GM12878 (cell line): ENCODE data around the gene ALOXE3. TPM values are rescaled to one million over a fixed set of nuclear protein-coding genes. Genes with fewer than 3 reads are reported as not detected.

Experiments used
- ATAC-seq: fragments of 200-7000 bp; cut with Tn5 transposase; 3 replicates; pipeline ENCODE4 v1.9.1; 2020; ENCODE audit warnings: mild to moderate bottlenecking, moderate library complexity
- BruUV-seq: library from RNA; stranded (reverse); fragments of 400-500 nt; replicated peaks from 2 replicates; lab custom pipeline; 2021; lab: Mats Ljungman, UMichigan
- CTCF ChIA-PET: fragments of 300-600 bp; sonication (Branson Sonifier 250); formaldehyde crosslinking; extraction: SDS; loops from one replicate; lab custom pipeline; 2021; ENCODE audit warnings: inconsistent platforms; lab: Yijun Ruan, JAX
- POLR2A ChIA-PET: fragments of 350-600 bp; formaldehyde crosslinking; extraction: SDS; loops from one replicate; lab custom pipeline; 2021; ENCODE audit warnings: inconsistent platforms; lab: Charles Lee
- RAD21 ChIA-PET: fragments of 300-600 bp; sonication (Branson Sonifier 250); formaldehyde crosslinking; loops from one replicate; lab custom pipeline; 2023; ENCODE audit warnings: antibody characterized with exemption; ENCODE audit not compliant: unreplicated experiment; lab: Charles Lee
- SMC1A ChIA-PET: fragments of 300-600 bp; sonication (Branson Sonifier 250); formaldehyde crosslinking; loops from one replicate; lab custom pipeline; 2023; ENCODE audit not compliant: unreplicated experiment, uncharacterized antibody; lab: Charles Lee
- DNase-seq: peaks from one replicate; pipeline ENCODE4 v3.0.0-alpha.2; 2011; ENCODE audit warnings: low read depth, low spot score
- FAIRE-seq: peaks from 3 replicates; lab custom pipeline; 2011; peaks lifted over from hg19 to GRCh38; lab: Jason Lieb, UNC
- H2AFZ ChIP-seq: 2 replicates; pipeline ENCODE4 v1.6.0; 2011; ENCODE audit warnings: low read depth, low read length, control low read depth; ENCODE audit not compliant: control insufficient read depth
- H3K27ac ChIP-seq: 2 replicates; pipeline ENCODE4 v1.5.1; 2011; ENCODE audit warnings: control low read depth; ENCODE audit not compliant: control insufficient read depth, insufficient read depth
- H3K27me3 ChIP-seq, 2 experiments: replicated peaks in 1 of 2; 2 replicates each; pipeline versions ENCODE4 v1.6.0 to v1.6.1; 2011; ENCODE audit warnings: low read length in 1 of 2; ENCODE audit not compliant: control insufficient read depth in 2 of 2, insufficient read depth in 2 of 2
- H3K36me3 ChIP-seq, 2 experiments: 2 replicates each; pipeline ENCODE4 v1.5.1; 2011; ENCODE audit warnings: low read length in 1 of 2; ENCODE audit not compliant: control insufficient read depth in 2 of 2, insufficient read depth in 2 of 2
- H3K4me1 ChIP-seq: 2 replicates; pipeline ENCODE4 v1.6.1; 2011; ENCODE audit warnings: mild to moderate bottlenecking, low read length, moderate library complexity, mixed read lengths; ENCODE audit not compliant: control insufficient read depth, insufficient read depth
- H3K4me2 ChIP-seq: 2 replicates; pipeline ENCODE4 v1.6.0; 2011; ENCODE audit warnings: control low read depth; ENCODE audit not compliant: control insufficient read depth, insufficient read depth
- H3K4me3 ChIP-seq: fragments of 200-600 bp; sonication (generic); 2 replicates; pipeline ENCODE4 v1.5.1; 2016
- H3K79me2 ChIP-seq: 2 replicates; pipeline ENCODE4 v1.6.0; 2011; ENCODE audit warnings: low read length; ENCODE audit not compliant: control insufficient read depth, insufficient read depth
- H3K9ac ChIP-seq: 2 replicates; pipeline ENCODE4 v1.8.0; 2011; ENCODE audit warnings: low read length, control low read depth, mixed read lengths; ENCODE audit not compliant: control insufficient read depth, insufficient read depth
- H3K9me3 ChIP-seq: replicated peaks from 3 replicates; pipeline ENCODE4 v1.5.1; 2011; ENCODE audit warnings: mild to moderate bottlenecking, low read length; ENCODE audit not compliant: control insufficient read depth, insufficient read depth
- H4K20me1 ChIP-seq: 2 replicates; pipeline ENCODE4 v1.6.0; 2011; ENCODE audit not compliant: control insufficient read depth, insufficient read depth
- CBFB ChIP-seq: IDR thresholded peaks from 2 replicates; pipeline ENCODE4 v1.6.1; 2016; ENCODE audit warnings: antibody characterized with exemption, low read depth
- ESRRA ChIP-seq: IDR thresholded peaks from 2 replicates; pipeline ENCODE4 v1.6.1; 2012; ENCODE audit warnings: mild to moderate bottlenecking, low read length, improper control_type of control experiment
- IRF5 ChIP-seq: fragments of 450-650 bp; IDR thresholded peaks from 2 replicates; pipeline ENCODE4 v1.6.1; 2017; ENCODE audit warnings: borderline replicate concordance
- KDM1A ChIP-seq: fragments of 200-600 bp; sonication (generic); IDR thresholded peaks from 2 replicates; pipeline ENCODE4 v1.6.1; 2016; ENCODE audit warnings: borderline replicate concordance
- KLF5 ChIP-seq: fragments of 450-650 bp; IDR thresholded peaks from 2 replicates; pipeline ENCODE4 v1.6.1; 2014; ENCODE audit warnings: mild to moderate bottlenecking; ENCODE audit not compliant: partially characterized antibody
- MYB ChIP-seq: fragments of 150-350 bp; IDR thresholded peaks from 2 replicates; pipeline ENCODE4 v1.6.1; 2014; ENCODE audit warnings: mild to moderate bottlenecking, low read depth, low read length, borderline replicate concordance
- NFYA ChIP-seq: IDR thresholded peaks from 2 replicates; pipeline ENCODE4 v1.6.1; 2011; ENCODE audit warnings: low read depth, mild to moderate bottlenecking, low read length, improper control_type of control experiment, borderline replicate concordance
- NR2C1 ChIP-seq: fragments of 450-650 bp; IDR thresholded peaks from 2 replicates; pipeline ENCODE4 v1.6.1; 2017; ENCODE audit warnings: antibody characterized with exemption, mild to moderate bottlenecking, moderate library complexity
- PAX8 ChIP-seq: fragments of 450-650 bp; IDR thresholded peaks from 2 replicates; pipeline ENCODE4 v1.6.1; 2017; ENCODE audit warnings: mild to moderate bottlenecking, moderate library complexity
- POLR2AphosphoS5 ChIP-seq: IDR thresholded peaks from 2 replicates; pipeline ENCODE4 v1.6.1; 2011; ENCODE audit warnings: mild to moderate bottlenecking, low read length, inconsistent platforms
- SMARCA5 ChIP-seq: fragments of 450-650 bp; IDR thresholded peaks from 2 replicates; pipeline ENCODE4 v1.6.1; 2017; ENCODE audit warnings: mild to moderate bottlenecking
- SREBF2 ChIP-seq: IDR thresholded peaks from 2 replicates; pipeline ENCODE4 v1.6.1; 2012; ENCODE audit warnings: mild to moderate bottlenecking, low read length
- TAF1 ChIP-seq: IDR thresholded peaks from 2 replicates; pipeline ENCODE4 v1.6.1; 2011; ENCODE audit warnings: mild to moderate bottlenecking, low read depth, low read length, borderline replicate concordance
- USF2 ChIP-seq: IDR thresholded peaks from 2 replicates; pipeline ENCODE4 v1.6.1; 2011; ENCODE audit warnings: low read depth, low read length, improper control_type of control experiment, borderline replicate concordance
- ZBED1 ChIP-seq: IDR thresholded peaks from 2 replicates; pipeline ENCODE4 v1.6.1; 2016; ENCODE audit warnings: borderline replicate concordance
- ZNF207 ChIP-seq: fragments of 450-650 bp; IDR thresholded peaks from 2 replicates; pipeline ENCODE4 v1.6.1; 2014; ENCODE audit warnings: antibody characterized with exemption, mild to moderate bottlenecking, borderline replicate concordance
- WGBS: methylation state at CpG from one replicate; pipeline ENCODE4 v1.1.6; 2016; ENCODE audit warnings: low lambda C conversion rate; ENCODE audit not compliant: insufficient replicate concordance, insufficient coverage; ENCODE audit errors: missing lambda C conversion rate; 5-methylcytosine and 5-hydroxymethylcytosine counted together
- in situ Hi-C: fragments of 300-500 bp; cut with MboI; formaldehyde crosslinking; loops from 9 replicates; pipeline ENCODE4 v1.14.3; 2018; ENCODE audit warnings: mixed read lengths
- intact Hi-C: fragments of 100-400 bp; cut with micrococcal nuclease; formaldehyde crosslinking; loops from one replicate; pipeline ENCODE4 v1.14.2; 2022; ENCODE audit not compliant: unreplicated experiment
- polyA plus RNA-seq, 11 experiments: library from polyadenylated mRNA; depleted of rRNA in 4 of 11; unstranded in 6 of 11; stranded (reverse) in 5 of 11; fragments of >200 nt; fragmentation: Nextera tagmentation in 4 of 11; fragmentation: Illumina TruSeq in 1 of 11; extraction: Ambion mirVana in 4 of 11; extraction: Trizol in 1 of 11; gene quantifications; 1 replicate in 1 of 11; 2 replicates in 10 of 11; pipeline versions ENCODE4 v1.2.1 to v1.2.3, GENCODE V29; 2011 to 2016; ENCODE audit warnings: inconsistent platforms in 2 of 11, missing spikeins in 2 of 11, low read depth in 1 of 11
- total RNA-seq, 4 experiments: library from RNA; depleted of rRNA in 3 of 4; stranded (reverse); fragments of >200 nt in 3 of 4; fragmentation: Illumina TruSeq in 1 of 4; extraction: Trizol in 1 of 4; gene quantifications; 2 replicates each; pipeline versions ENCODE4 v1.2.1 to v1.2.3, GENCODE V29; 2013 to 2021

ALOXE3 gene
- total and polyA plus RNA-seq, 10 of the 15 experiments (the other 5 are each of a cell fraction or from before 2014, with no cell fraction given): 0.04 TPM; not detected in 9

GRCh38 chr17:8142158-8142886 is 24.0 kb upstream of the ALOXE3 start:
- SMC1A ChIA-PET: interaction anchor here (0.9 to 3.0 kb wide), 2 partner anchors 8 to 38 kb away, joined by 3 to 13 read pairs; no protein-coding TSS in a partner anchor
- Histone ChIP-seq H3K79me2 (no peaks in the 10 kb centered on the region), H3K9ac (no peak overlapping the region), H4K20me1 (no peaks in the 10 kb centered on the region), H3K27me3 (no peaks in the 10 kb centered on the region), H2AFZ (no peak overlapping the region), H3K4me1 (peaks cover 7% of the 10 kb centered on the region), H3K27ac (no peak overlapping the region), H3K36me3 (peaks cover 3 to 22% of the 10 kb centered on the region in 2 experiments), H3K9me3 (no peaks in the 10 kb centered on the region), H3K4me3 (no peak overlapping the region), H3K4me2 (no peak overlapping the region)
- TF ChIP-seq NR2C1 (no peak), ZBED1 (no peak), POLR2AphosphoS5 (0 out of 2 replicates have a peak, but pooled peaks have one; percentile 50), KLF5 (no peak), CBFB (no peak)
- intact Hi-C loops (no loop called here), in situ Hi-C loops (no loop called here)
- RAD21 ChIA-PET: no interaction called here
- ATAC-seq (no peak), FAIRE-seq (no peak), DNase-seq (no peak)
- CTCF ChIA-PET: interaction anchor here (0.7 to 1.7 kb wide), 3 partner anchors 8 to 121 kb away, joined by 3 to 5 read pairs (median 4); partner anchors contain the start of gene PER1
- WGBS: 92% methylated on average over 22 of the region's 23 CpGs
- no TSS peak for BruUV-seq
- POLR2A ChIA-PET: interaction anchor here (1.6 to 4.7 kb wide), 2 partner anchors 7 to 10 kb away, joined by 6 to 29 read pairs; partner anchors contain the start of gene PER1

GRCh38 chr17:8141741-8142140 is 23.4 kb upstream of the ALOXE3 start:
- no peak overlapping the region for H3K4me2 ChIP-seq
- no peaks in the 10 kb centered on the region for H3K9me3 ChIP-seq
- no peaks in the 10 kb centered on the region for H4K20me1 ChIP-seq
- H3K27ac ChIP-seq: no peak overlapping the region
- ATAC-seq (no peak), FAIRE-seq (no peak), DNase-seq (no peak)
- intact Hi-C loops: no loop called here
- no peak overlapping the region for H2AFZ ChIP-seq
- H3K4me3 ChIP-seq: no peak overlapping the region
- SMC1A ChIA-PET: interaction anchor here (0.9 to 3.0 kb wide), 2 partner anchors 9 to 39 kb away, joined by 3 to 13 read pairs; no protein-coding TSS in a partner anchor
- no peaks in the 10 kb centered on the region for H3K27me3 ChIP-seq
- H3K36me3 ChIP-seq: peaks cover 3 to 21% of the 10 kb centered on the region in 2 experiments
- WGBS: 89% methylated on average over 11 of the region's 11 CpGs
- no TSS peak for BruUV-seq
- no peaks in the 10 kb centered on the region for H3K79me2 ChIP-seq
- no peak overlapping the region for H3K9ac ChIP-seq
- POLR2A ChIA-PET: interaction anchor here (1.6 to 4.7 kb wide), 2 partner anchors 8 to 10 kb away, joined by 6 to 29 read pairs; partner anchors contain the start of gene PER1
- in situ Hi-C loops: no loop called here
- RAD21 ChIA-PET: interaction anchor here (0.6 to 1.0 kb wide), 2 partner anchors 15 to 106 kb away, joined by 4 to 5 read pairs; partner anchors contain the start of gene CTC1
- peaks cover 7% of the 10 kb centered on the region for H3K4me1 ChIP-seq
- CTCF ChIA-PET: interaction anchor here (0.7 to 5.4 kb wide), 4 partner anchors 9 to 121 kb away, joined by 3 to 40 read pairs (median 4); partner anchors contain the start of genes ALOXE3 and PER1
- TF ChIP-seq IRF5 (no peak), MYB (no peak), SMARCA5 (no peak), USF2 (no peak), PAX8 (no peak), NFYA (no peak), ZNF207 (no peak), ESRRA (no peak), SREBF2 (no peak), TAF1 (no peak), KDM1A (no peak)
